IMR-90 (cell line): ENCODE data around the gene DDX31. TPM values are rescaled to one million over a fixed set of nuclear protein-coding genes. Genes with fewer than 3 reads are reported as not detected.

Source experiments
- ATAC-seq: fragments of 200-7000 bp; cut with Tn5 transposase; 2 replicates; pipeline ENCODE4 v1.9.1; 2020; ENCODE audit warnings: low read depth, mild to moderate bottlenecking, moderate library complexity
- BruUV-seq: library from RNA; stranded (reverse); fragments of 400-500 nt; replicated peaks from 2 replicates; lab custom pipeline; 2021; lab: Mats Ljungman, UMichigan
- CTCF ChIA-PET: fragments of 300-600 bp; formaldehyde crosslinking; extraction: SDS; loops from one replicate; lab custom pipeline; 2021; ENCODE audit warnings: antibody characterized with exemption; lab: Yijun Ruan, JAX
- POLR2A ChIA-PET: fragments of 300-600 bp; sonication (Branson Sonifier 250); formaldehyde crosslinking; loops from one replicate; lab custom pipeline; 2022; ENCODE audit warnings: antibody characterized with exemption; ENCODE audit not compliant: unreplicated experiment; lab: Charles Lee
- DNase-seq: peaks from one replicate; pipeline ENCODE4 v3.0.0; 2013
- H2AFZ ChIP-seq: replicated peaks from 2 replicates; pipeline ENCODE3; 2013; ENCODE audit warnings: low read length, mild to moderate bottlenecking; ENCODE audit not compliant: poor library complexity
- H2AK5ac ChIP-seq: 2 replicates; pipeline ENCODE4 v1.6.1; 2013; ENCODE audit warnings: low read depth, low read length, inconsistent platforms
- H2AK9ac ChIP-seq: replicated peaks from 2 replicates; pipeline ENCODE3; 2013; ENCODE audit warnings: mild to moderate bottlenecking, low read depth, low read length, moderate library complexity; ENCODE audit not compliant: poor library complexity
- H2BK120ac ChIP-seq: 2 replicates; pipeline ENCODE4 v1.6.1; 2013; ENCODE audit warnings: low read depth, low read length, inconsistent platforms
- H2BK15ac ChIP-seq: 3 replicates; pipeline ENCODE4 v1.6.1; 2013; ENCODE audit warnings: low read depth, low read length, inconsistent platforms
- H2BK20ac ChIP-seq: 2 replicates; pipeline ENCODE4 v1.6.1; 2013; ENCODE audit warnings: low read depth, mild to moderate bottlenecking, inconsistent platforms, low read length, moderate library complexity
- H2BK5ac ChIP-seq: 2 replicates; pipeline ENCODE4 v1.6.1; 2013; ENCODE audit warnings: mild to moderate bottlenecking, low read depth, low read length, inconsistent platforms; ENCODE audit not compliant: poor library complexity, severe bottlenecking
- H3K14ac ChIP-seq: replicated peaks from 2 replicates; pipeline ENCODE4 v1.6.1; 2013; ENCODE audit warnings: low read depth, low read length, inconsistent platforms
- H3K18ac ChIP-seq: 2 replicates; pipeline ENCODE4 v1.6.1; 2013; ENCODE audit warnings: low read depth, low read length, control low read depth
- H3K23ac ChIP-seq: 2 replicates; pipeline ENCODE4 v1.6.1; 2013; ENCODE audit warnings: low read depth, low read length, inconsistent platforms
- H3K27ac ChIP-seq: 2 replicates; pipeline ENCODE4 v1.5.1; 2013; ENCODE audit warnings: mild to moderate bottlenecking, control low read depth, low read length; ENCODE audit not compliant: insufficient read depth
- H3K27me3 ChIP-seq: 2 replicates; pipeline ENCODE4 v1.6.1; 2013; ENCODE audit warnings: low read length; ENCODE audit not compliant: control insufficient read depth, insufficient read depth
- H3K36me3 ChIP-seq: 2 replicates; pipeline ENCODE4 v1.6.1; 2013; ENCODE audit warnings: low read length, mixed read lengths; ENCODE audit not compliant: control insufficient read depth, insufficient read depth
- H3K4ac ChIP-seq: 2 replicates; pipeline ENCODE4 v1.6.1; 2013; ENCODE audit warnings: low read depth, low read length, inconsistent platforms
- H3K4me1 ChIP-seq: 2 replicates; pipeline ENCODE4 v1.6.1; 2013; ENCODE audit warnings: low read length, mixed read lengths; ENCODE audit not compliant: control insufficient read depth, insufficient read depth
- H3K4me2 ChIP-seq: 2 replicates; pipeline ENCODE4 v1.6.1; 2013; ENCODE audit warnings: low read depth, mild to moderate bottlenecking, control low read depth, low read length, moderate library complexity
- H3K4me3 ChIP-seq: 2 replicates; pipeline ENCODE4 v1.5.1; 2013; ENCODE audit warnings: low read depth, mild to moderate bottlenecking, control low read depth, low read length, moderate library complexity; ENCODE audit not compliant: insufficient read depth
- H3K56ac ChIP-seq: 2 replicates; pipeline ENCODE4 v1.6.1; 2013; ENCODE audit warnings: low read length, inconsistent platforms; ENCODE audit not compliant: insufficient read depth; ENCODE audit errors: extremely low read depth
- H3K79me1 ChIP-seq, 2 experiments: 2 replicates each; pipeline ENCODE4 v1.6.1; 2013; ENCODE audit warnings: low read length in 2 of 2, inconsistent platforms in 1 of 2, low read depth in 1 of 2
- H3K9ac ChIP-seq: 2 replicates; pipeline ENCODE4 v1.6.1; 2013; ENCODE audit warnings: low read depth, low read length, control low read depth
- H3K9me1 ChIP-seq: 2 replicates; pipeline ENCODE4 v1.6.1; 2013; ENCODE audit warnings: low read length, inconsistent platforms; ENCODE audit not compliant: insufficient read depth
- H3K9me3 ChIP-seq: 2 replicates; pipeline ENCODE4 v1.6.1; 2013; ENCODE audit warnings: low read length; ENCODE audit not compliant: control insufficient read depth, insufficient read depth
- H4K20me1 ChIP-seq: 2 replicates; pipeline ENCODE4 v1.6.1; 2013; ENCODE audit warnings: low read length, inconsistent platforms; ENCODE audit not compliant: insufficient read depth
- H4K5ac ChIP-seq: 2 replicates; pipeline ENCODE4 v1.6.1; 2013; ENCODE audit warnings: mild to moderate bottlenecking, low read depth, low read length, control low read depth
- H4K8ac ChIP-seq, 2 experiments: 2 replicates each; pipeline ENCODE4 v1.6.1; 2013; ENCODE audit warnings: low read depth in 2 of 2, low read length in 2 of 2, control low read depth in 1 of 2, inconsistent platforms in 1 of 2
- H4K91ac ChIP-seq: 2 replicates; pipeline ENCODE4 v1.6.1; 2013; ENCODE audit warnings: low read depth, low read length, inconsistent platforms; ENCODE audit not compliant: insufficient read depth
- BHLHE40 ChIP-seq: fragments of 150-350 bp; IDR thresholded peaks from 2 replicates; pipeline ENCODE4 v1.6.1; 2016; ENCODE audit warnings: mild to moderate bottlenecking, low read depth, low read length
- CEBPB ChIP-seq: IDR thresholded peaks from 2 replicates; pipeline ENCODE4 v1.6.1; 2012; ENCODE audit warnings: low read depth, low read length, improper control_type of control experiment
- CHD1 ChIP-seq: IDR thresholded peaks from 2 replicates; pipeline ENCODE4 v1.6.1; 2012; ENCODE audit warnings: low read depth, low read length, improper control_type of control experiment
- MAFK ChIP-seq: IDR thresholded peaks from 2 replicates; pipeline ENCODE4 v1.6.1; 2012; ENCODE audit warnings: low read depth, low read length, improper control_type of control experiment
- MAZ ChIP-seq: IDR thresholded peaks from 2 replicates; pipeline ENCODE4 v1.6.1; 2012; ENCODE audit warnings: low read depth, mild to moderate bottlenecking, low read length, improper control_type of control experiment, moderate library complexity, borderline replicate concordance
- MXI1 ChIP-seq: IDR thresholded peaks from 2 replicates; pipeline ENCODE4 v1.6.1; 2012; ENCODE audit warnings: low read depth, mild to moderate bottlenecking, low read length, moderate library complexity, borderline replicate concordance
- NFE2L2 ChIP-seq: fragments of 150-350 bp; IDR thresholded peaks from 2 replicates; pipeline ENCODE4 v1.6.1; 2016; ENCODE audit warnings: low read depth, mild to moderate bottlenecking, low read length
- POLR2A ChIP-seq: IDR thresholded peaks from 2 replicates; pipeline ENCODE4 v1.6.1; 2012; ENCODE audit warnings: mild to moderate bottlenecking, low read depth, low read length
- RFX5 ChIP-seq: IDR thresholded peaks from 2 replicates; pipeline ENCODE4 v1.8.0; 2012; ENCODE audit warnings: low read depth, mild to moderate bottlenecking, low read length, moderate library complexity
- SMC3 ChIP-seq: fragments of 150-350 bp; IDR thresholded peaks from 2 replicates; pipeline ENCODE4 v1.6.1; 2016; ENCODE audit warnings: low read depth, mild to moderate bottlenecking, antibody characterized with exemption, low read length, moderate library complexity
- USF2 ChIP-seq: fragments of 150-350 bp; IDR thresholded peaks from 2 replicates; pipeline ENCODE4 v1.6.1; 2017; ENCODE audit warnings: mild to moderate bottlenecking, antibody characterized with exemption, low read length, low read depth
- WGBS, 2 experiments: methylation state at CpG; one replicate each; pipeline versions ENCODE4 v1.1.5 to v1.1.7; 2013; ENCODE audit warnings: missing lambda C conversion rate in 2 of 2; ENCODE audit not compliant: insufficient read length in 1 of 2; ENCODE audit errors: extremely low coverage in 2 of 2; 5-methylcytosine and 5-hydroxymethylcytosine counted together
- dilution Hi-C: fragments of 300-500 bp; cut with HindIII; formaldehyde crosslinking; loops from one replicate; pipeline ENCODE4 v1.14.3; 2018; ENCODE audit warnings: low sequenced_read_pairs; ENCODE audit not compliant: unreplicated experiment
- in situ Hi-C: fragments of 300-500 bp; cut with MboI; formaldehyde crosslinking; loops from 3 replicates; pipeline ENCODE4 v1.14.3; 2019; ENCODE audit warnings: low sequenced_read_pairs, inconsistent platforms, mixed read lengths
- intact Hi-C: fragments of 100-400 bp; cut with micrococcal nuclease; formaldehyde crosslinking; loops from 2 replicates; pipeline ENCODE4 v1.10.0; 2022
- polyA plus RNA-seq, 3 experiments: library from polyadenylated mRNA; depleted of rRNA; stranded (reverse); fragments of >200 nt; gene quantifications; 2 replicates each; pipeline ENCODE4 v1.2.3, GENCODE V29; 2012; ENCODE audit warnings: low replicate concordance in 1 of 3
- total RNA-seq: library from RNA; depleted of rRNA; stranded (reverse); fragments of >200 nt; gene quantifications from 2 replicates; pipeline ENCODE4 v1.2.3, GENCODE V29; 2012

DDX31 gene
- total and polyA plus RNA-seq, 2 of the 4 experiments (the other 2 are of a cell fraction), result 10.7 to 14.0 TPM

- no peak overlapping the region for H3K4me3 ChIP-seq
- H4K8ac ChIP-seq, result no peak overlapping the region
- H2BK5ac ChIP-seq, result no peak overlapping the region
- no peak overlapping the region for H4K5ac ChIP-seq
- no peak overlapping the region for H2BK20ac ChIP-seq
- H3K79me1 ChIP-seq, result no peaks in the 10 kb centered on the region
- ChIA-PET CTCF (no interaction called here), POLR2A (no interaction called here)
- peaks cover 37% of the 10 kb centered on the region for H3K27me3 ChIP-seq
- H2BK120ac ChIP-seq, result no peak overlapping the region
- H3K27ac ChIP-seq, result no peak overlapping the region
- H3K14ac ChIP-seq, result no peak overlapping the region
- 85% methylated on average over 4 of the region's 7 CpGs; no CpG with 5 or more reads in 1 of the 2 experiments for WGBS, 2 experiments
- H2AK5ac ChIP-seq, result no peak overlapping the region
- no peak overlapping the region for H3K4me2 ChIP-seq
- DNase-seq (no peak), ATAC-seq (no peak)
- H3K18ac ChIP-seq, result no peak overlapping the region
- in situ Hi-C loops, result no loop called here
- no peaks in the 10 kb centered on the region for H3K9me3 ChIP-seq
- TF ChIP-seq BHLHE40, result no peak
- no peak for TF ChIP-seq USF2
- no peak for TF ChIP-seq POLR2A
- TF ChIP-seq NFE2L2, result no peak
- TF ChIP-seq CHD1, result no peak
- TF ChIP-seq RFX5, result no peak
- no peak for TF ChIP-seq MXI1
- no peak for TF ChIP-seq CEBPB
- no peak for TF ChIP-seq MAFK
- no peak for TF ChIP-seq MAZ
- TF ChIP-seq SMC3, result no peak
- no peaks in the 10 kb centered on the region for H3K9me1 ChIP-seq
- no peak overlapping the region for H4K91ac ChIP-seq
- no peak overlapping the region for H3K23ac ChIP-seq
- H2AK9ac ChIP-seq, result peak overlapping the region; percentile 61
- H3K36me3 ChIP-seq, result no peaks in the 10 kb centered on the region
- H3K9ac ChIP-seq, result no peak overlapping the region
- H2AFZ ChIP-seq, result no peak overlapping the region
- H3K56ac ChIP-seq, result no peak overlapping the region
- no peaks in the 10 kb centered on the region for H4K20me1 ChIP-seq
- dilution Hi-C loops, result no loop called here
- intact Hi-C loops, result no loop called here
- no peak overlapping the region for H3K4ac ChIP-seq
- BruUV-seq, result no TSS peak
- no peak overlapping the region for H2BK15ac ChIP-seq
- H3K4me1 ChIP-seq, result no peaks in the 10 kb centered on the region
Measured at GRCh38 chr9:132547052-132547431, 122.7 kb downstream of the DDX31 start.
